ENCODE data around the gene ZNF487.
A peak's percentile ranks its signal among the peaks of the same experiment; 100 is the strongest.
"Not testable (repeated sequence)": the region's sequence is repeated elsewhere in the genome, so short reads cannot be mapped to it uniquely, and the experiment has no call there.

The ZNF487 gene

GRCh38 chr10:43436291-43437140, at the start of gene ZNF487:
Gene ZNF487 (plus strand): TSS chr10:43437111. CDS start chr10:43475814, 38,703 bp downstream.
- DNase-seq, result peak; percentile 93

- no peak for DNase-seq
Measured at GRCh38 chr10:43387678-43388032, 49.3 kb upstream of the ZNF487 start.

DNA sequence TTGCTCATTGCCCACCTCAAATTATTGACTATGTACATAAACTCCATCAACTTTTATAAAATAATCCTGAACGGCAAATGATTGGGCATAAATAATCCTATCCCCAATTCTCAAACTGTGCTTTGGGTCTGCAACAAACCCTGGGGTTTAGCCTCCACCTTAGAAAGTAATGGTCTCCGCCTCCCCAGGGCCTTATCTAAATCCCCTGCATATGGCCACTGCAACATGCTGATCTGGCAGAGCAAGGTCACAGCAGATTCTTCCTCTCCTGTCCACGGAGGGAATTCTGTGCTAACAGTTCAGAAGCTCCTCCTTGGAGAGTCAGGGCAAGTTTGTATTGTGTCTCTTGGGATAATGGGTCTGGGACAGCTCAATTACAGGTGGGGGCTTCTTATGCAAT, 47.0 kb upstream of the ZNF487 start:
- DNase-seq, result no peak

DNA sequence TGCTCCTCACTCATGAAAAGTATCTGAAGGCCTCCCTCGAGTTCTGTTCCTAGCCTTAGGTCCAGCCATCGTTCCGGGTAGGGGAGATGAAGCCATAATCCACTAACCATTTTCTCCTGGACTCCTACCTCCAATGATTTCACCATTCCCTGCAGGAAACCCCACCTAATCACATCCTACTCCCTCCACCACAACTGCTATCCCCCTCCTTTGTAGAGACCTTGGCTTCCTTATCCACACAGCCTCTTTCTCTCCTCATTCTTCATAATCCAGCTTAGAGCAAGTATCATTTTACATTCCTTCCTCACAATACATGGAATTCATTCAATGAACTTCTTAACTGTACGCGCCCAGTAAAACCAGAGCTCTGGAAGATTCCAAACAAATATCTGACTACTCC, 46.6 kb upstream of the ZNF487 start:
- no peak for DNase-seq

- DNase-seq, result peak; percentile 57
Measured at GRCh38 chr10:43390759-43391158, 46.2 kb upstream of the ZNF487 start.

DNA sequence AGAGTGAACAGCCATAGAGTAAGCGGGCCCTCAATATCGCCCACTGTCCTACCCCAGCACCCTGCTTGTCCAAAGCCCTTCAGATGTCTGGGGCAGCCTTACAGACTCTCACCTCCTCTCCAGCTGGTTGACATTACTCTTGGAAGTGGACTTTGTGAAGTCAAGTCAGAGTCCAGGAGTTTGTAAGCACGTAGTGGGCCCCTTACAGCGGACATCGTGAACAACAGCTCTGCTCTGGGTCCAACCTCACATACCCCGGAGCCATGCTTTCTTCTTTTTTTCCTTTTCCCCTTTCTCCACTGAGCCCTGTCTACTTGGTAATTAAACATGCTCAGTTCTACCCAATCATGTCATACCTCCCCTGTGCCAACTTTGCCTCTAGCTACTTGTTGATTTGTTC, 45.4 kb upstream of the ZNF487 start:
- no peak for DNase-seq

DNA sequence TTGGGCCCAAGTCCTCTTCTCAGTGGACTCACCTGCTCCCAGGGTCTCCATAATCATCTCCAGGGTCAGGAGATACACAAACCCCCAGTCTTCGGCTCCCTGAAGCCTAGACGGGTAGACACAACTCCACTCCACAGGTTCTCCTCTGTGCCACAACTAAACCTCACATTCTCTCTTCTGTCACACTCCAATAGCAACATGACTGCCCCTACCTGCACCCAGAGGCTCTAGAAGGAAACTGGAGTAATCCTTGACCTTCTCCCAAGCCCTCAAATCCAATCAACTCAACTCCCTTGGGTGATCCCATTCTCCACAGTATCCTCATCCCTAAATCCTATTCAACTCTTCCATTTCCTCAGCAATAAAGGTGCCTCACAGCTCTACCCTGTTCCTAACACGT, 44.2 kb upstream of the ZNF487 start:
- DNase-seq, result no peak

- DNase-seq, result not testable (repeated sequence)
Measured at GRCh38 chr10:43393186-43393585, 43.7 kb upstream of the ZNF487 start.

- no peak for DNase-seq
Measured at GRCh38 chr10:43393606-43394360, 43.1 kb upstream of the ZNF487 start.

- no peak for DNase-seq
Measured at GRCh38 chr10:43394868-43395267, 42.0 kb upstream of the ZNF487 start.

GRCh38 chr10:43395571-43396060, 41.3 kb upstream of the ZNF487 start:
- DNase-seq, result no peak

GRCh38 chr10:43396061-43396927, 40.6 kb upstream of the ZNF487 start:
- DNase-seq, result peak; percentile 78

DNA sequence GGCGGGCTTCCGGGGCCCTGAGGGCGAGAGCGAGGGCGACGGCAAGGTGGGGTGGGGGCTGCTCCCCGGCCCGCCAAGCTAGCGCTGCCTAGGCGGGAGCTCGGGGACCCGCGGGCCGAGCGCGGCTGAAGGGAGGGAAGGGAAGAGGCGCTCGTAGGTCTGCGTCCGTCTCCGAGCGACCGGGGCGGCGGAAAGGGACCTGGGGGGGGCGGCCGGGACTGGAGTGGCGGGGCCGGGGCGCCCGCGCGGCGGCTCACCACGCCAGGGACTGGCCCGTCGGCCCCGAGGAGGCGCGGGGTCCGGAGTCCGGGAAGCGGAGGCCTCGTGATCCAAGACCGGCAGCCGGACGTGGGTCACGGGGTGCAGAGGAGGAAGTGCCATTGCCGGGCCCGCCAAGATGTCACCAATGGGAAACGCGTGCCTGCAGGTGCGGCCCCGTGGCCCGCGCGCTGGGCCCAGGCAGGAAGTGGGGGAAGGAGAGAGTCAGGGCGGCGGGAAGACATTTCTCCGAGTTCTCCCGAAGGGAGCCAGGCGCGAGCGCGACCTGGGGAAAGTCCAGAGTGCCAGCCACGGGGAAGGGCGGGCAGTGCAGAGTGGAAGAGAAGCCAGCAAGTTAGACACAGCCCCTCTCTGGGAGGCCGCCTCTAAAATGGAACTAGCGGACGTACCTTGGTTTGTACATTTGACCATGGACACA, 39.8 kb upstream of the ZNF487 start:
- DNase-seq, result peak; percentile 82

DNA sequence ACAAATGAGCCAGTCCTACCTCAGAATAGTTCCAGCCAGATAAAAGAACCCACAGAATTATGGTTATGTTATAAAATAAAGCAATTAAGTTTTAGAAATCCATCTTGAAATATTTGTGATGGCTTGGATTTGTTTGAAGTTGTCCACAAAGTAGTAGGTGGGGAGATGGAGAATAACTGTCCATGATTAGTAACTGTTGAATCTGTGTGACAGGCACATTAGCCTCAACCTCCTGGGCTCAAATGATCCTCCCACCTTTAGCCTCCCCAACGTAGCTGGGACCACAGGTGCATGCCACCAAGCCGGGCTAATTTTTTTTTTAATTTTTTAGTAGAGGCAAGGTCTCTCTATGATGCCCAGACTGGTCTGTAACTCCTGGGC, 38.0 kb upstream of the ZNF487 start:
- no peak for DNase-seq

GRCh38 chr10:43399320-43400310, 37.3 kb upstream of the ZNF487 start:
- DNase-seq, result no peak

DNA sequence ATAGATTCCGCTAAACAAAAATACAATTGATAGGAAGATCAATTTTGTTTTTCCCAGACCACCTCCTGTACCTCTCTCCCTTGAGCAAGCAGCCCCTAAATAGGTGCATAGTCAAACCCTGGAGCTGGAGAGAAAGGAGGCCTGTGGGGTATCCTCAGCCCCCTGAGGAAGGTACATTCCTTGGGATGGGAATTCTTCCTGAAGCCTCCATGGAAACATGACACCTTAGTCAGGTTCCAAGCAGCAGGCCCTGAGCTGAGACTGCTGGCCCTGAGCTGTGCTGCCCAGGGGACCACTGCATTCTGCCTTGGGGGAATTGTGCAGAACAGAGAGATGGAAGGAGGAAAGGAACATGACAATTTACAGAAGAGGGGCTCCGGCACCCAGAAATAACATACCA, 35.3 kb upstream of the ZNF487 start:
- DNase-seq, result no peak

DNA sequence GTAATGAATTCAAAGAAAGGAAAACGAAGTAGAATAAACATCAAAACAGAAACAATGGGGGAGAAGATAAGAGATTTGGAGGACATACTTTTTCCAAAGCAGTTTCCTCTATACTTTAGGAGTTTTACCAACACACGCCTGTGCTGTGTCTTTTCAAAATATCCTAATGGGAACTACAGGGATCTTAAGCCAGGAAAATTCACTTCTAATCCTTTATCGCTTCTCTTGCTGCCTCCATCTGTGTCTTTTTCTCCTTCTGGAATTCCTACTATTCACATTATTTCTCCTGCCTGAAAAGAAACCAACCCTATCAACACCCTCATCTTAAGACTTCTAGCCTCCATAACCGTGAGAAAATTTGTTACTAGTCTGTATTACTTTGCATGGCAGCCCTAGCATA, 34.7 kb upstream of the ZNF487 start:
- DNase-seq, result no peak

DNA sequence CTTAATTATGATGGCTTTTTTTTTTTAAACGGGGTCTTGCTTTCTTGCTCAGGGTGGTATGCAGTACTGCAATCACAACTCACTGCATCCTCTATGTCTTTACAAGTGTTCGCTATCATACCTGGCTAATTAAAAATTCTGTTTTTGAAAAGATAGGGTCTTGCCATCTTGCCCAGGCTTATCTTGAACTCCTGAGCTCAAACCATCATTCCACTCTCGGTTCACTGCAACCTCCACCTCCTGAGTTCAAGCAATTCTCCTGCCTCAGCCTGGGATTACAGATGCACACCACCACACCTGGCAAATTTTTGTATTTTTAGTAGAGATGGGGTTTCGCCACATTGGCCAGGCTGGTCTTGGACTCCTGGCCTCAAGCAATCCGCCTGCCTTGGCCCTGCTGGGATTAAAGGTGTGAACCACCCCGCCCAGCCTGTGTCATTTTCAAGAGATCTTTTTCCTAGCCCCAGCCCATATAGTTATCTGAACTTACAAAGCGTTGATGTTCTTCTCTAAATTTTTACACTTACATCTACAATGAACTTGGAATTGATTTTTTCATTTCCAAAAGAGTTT, 33.9 kb upstream of the ZNF487 start:
- DNase-seq, result no peak

- DNase-seq, result no peak
Measured at GRCh38 chr10:43403911-43404703, 32.8 kb upstream of the ZNF487 start.

GRCh38 chr10:43404704-43405084, 32.2 kb upstream of the ZNF487 start:
- peak; percentile 60 for DNase-seq

Data from CD4-positive, alpha-beta T cell treated with Interleukin-10 for 1 hour (primary cell).